Adrenal gland (tissue), 5 donors: ENCODE measurements around the gene DDX51.

Experiments used
- POLR2A ChIP-seq, 2 donors: fragments of 450-650 bp; IDR thresholded peaks; one replicate each; pipeline ENCODE4 v1.6.1; 2017; ENCODE audit warnings: antibody characterized with exemption in 2 of 2, mild to moderate bottlenecking in 2 of 2, moderate library complexity in 1 of 2
- TF ChIP-seq, protein P1 (sequence below), 6 experiments: fragments of 450-650 bp in 4 of 6; fragments of 200-600 bp in 2 of 6; sonication (generic) in 1 of 6; IDR thresholded peaks; 1 replicate in 5 of 6; 2 replicates in 1 of 6; pipeline versions ENCODE4 v1.5.1 to v1.8.0; 2016 to 2021; ENCODE audit warnings: antibody characterized with exemption in 6 of 6, mild to moderate bottlenecking in 2 of 6, moderate library complexity in 1 of 6
- donor health status: DM: no; HTN: no; CAD: no.

DNA sequence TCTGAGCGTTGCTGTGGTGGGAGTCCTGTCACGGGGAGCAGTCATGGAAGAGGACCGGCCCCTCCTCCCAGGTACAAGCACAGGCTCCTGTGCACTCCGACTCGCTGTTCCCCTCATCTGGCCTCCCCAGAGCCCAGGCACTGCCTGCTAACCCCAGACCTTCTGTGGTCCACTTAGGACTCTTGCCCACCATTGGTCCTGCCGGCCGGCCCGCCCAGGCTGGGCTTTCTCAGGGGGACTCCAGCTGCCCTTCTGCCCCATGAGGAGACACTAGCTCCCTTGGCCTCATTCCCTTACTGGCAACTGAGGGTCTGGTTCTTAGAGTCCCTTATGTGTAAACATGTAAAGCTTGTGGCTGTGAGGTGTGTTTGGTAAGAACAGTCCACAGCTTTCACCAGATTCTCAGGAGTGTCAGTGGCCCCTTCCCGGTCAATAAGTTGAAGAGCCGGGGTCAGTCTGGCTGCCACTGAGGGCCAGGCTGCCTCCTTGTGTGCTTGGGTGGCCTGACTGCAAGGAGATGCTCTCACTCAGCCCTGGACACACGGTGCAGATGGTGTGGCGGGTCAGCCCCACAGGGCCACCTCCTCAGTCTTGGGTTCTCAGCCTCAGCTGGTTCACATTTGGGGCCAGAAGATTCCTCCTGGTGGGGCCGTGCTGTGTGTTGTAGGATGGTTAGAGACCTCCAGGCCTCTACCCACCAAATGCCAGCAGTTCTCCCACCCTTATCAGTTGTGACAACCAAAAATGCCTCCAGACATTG is 43.6 kb downstream of the DDX51 start:
- TF ChIP-seq, protein P1, sequence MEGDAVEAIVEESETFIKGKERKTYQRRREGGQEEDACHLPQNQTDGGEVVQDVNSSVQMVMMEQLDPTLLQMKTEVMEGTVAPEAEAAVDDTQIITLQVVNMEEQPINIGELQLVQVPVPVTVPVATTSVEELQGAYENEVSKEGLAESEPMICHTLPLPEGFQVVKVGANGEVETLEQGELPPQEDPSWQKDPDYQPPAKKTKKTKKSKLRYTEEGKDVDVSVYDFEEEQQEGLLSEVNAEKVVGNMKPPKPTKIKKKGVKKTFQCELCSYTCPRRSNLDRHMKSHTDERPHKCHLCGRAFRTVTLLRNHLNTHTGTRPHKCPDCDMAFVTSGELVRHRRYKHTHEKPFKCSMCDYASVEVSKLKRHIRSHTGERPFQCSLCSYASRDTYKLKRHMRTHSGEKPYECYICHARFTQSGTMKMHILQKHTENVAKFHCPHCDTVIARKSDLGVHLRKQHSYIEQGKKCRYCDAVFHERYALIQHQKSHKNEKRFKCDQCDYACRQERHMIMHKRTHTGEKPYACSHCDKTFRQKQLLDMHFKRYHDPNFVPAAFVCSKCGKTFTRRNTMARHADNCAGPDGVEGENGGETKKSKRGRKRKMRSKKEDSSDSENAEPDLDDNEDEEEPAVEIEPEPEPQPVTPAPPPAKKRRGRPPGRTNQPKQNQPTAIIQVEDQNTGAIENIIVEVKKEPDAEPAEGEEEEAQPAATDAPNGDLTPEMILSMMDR (IDR thresholded peaks at IDR 0.05) = no peak
- no peak for TF ChIP-seq POLR2A (IDR thresholded peaks at IDR 0.05)
